HG02840 (cell line): Measurements from ENCODE around the gene ZNF441.
"Not testable (repeated sequence)": the region's sequence is repeated elsewhere in the genome, so short reads cannot be mapped to it uniquely, and the experiment has no call there.

Source experiments
- ATAC-seq: cut with Tn5 transposase; IDR thresholded peaks from one replicate; pipeline ENCODE4 v1.9.1; 2021; ENCODE audit warnings: mild to moderate bottlenecking, moderate library complexity, moderate number of reproducible peaks; ENCODE audit not compliant: unreplicated experiment, low FRiP score

ZNF441 gene

DNA sequence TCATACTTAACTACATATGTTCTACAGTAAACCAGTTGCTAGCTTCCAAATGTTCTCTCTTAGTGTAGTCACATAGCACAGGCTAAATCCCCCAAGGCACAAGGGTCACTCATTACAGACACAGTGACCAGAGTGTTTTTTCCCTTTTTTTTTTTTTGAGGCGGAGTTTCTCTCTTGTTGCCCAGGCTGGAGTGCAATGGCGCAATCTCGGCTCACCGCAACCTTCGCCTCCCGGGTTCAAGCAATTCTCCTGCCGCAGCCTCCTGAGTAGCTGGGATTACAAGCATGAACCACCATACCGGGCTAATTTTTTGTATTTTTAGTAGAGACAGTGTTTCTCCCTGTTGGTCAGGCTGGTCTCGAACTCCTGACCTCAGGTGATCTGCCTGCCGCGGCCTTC lies 9.9 kb downstream of the ZNF441 start:
- not testable (repeated sequence) for ATAC-seq

DNA sequence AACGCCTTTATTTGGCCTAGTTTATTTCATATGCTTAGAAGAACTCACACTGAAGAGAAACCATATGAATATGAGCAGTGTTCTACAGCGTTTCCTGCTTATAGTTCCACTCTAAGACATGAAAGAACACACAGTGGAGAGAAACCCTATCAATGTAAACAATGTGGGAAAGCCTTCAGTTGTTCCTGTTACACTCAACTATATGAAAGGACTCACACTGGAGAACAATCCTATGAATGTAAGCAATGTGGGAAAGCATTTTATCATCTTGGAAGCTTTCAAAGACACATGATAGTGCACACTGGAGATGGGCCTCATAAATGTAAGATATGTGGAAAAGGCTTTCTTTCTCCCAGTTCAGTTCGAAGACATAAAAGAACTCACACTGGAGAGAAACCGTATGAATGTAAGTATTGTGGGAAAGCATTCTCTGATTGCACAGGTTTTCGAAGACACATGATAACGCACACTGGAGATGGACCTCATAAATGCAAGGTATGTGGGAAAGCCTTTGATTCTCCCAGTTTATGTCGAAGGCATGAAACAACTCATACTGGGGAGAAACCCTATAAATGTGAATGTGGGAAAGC lies 13.7 kb downstream of the ZNF441 start:
- ATAC-seq: no peak

DNA sequence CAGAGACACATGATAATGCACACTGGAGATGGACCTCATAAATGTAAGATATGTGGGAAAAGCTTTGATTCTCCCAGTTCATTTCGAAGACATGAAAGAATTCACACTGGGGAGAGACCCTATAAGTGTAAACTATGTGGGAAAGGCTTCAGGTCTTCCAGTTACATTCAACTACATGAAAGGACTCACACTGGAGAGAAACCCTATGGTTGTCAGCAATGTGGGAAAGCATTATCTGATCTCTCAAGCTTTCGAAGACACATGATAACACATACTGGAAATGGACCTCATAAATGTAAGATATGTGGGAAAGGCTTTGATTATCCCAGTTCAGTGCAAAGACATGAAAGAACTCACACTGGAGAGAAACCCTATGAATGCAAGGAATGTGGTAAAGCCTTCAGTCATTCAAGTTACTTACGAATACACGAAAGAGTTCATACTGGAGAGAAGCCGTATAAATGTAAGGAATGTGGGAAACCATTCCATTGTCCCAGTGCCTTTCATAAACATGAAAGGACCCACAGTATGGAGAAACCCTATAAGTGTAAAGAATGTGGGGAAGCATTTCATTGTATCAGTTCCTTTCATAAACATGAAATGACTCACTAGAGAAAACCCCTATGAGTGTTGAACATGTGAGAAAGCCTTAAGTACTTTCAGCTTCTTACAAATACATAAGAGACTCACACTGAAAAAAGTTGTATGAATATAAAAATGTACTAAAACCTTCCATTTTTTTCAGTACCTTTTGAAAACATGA lies 14.7 kb downstream of the ZNF441 start:
- ATAC-seq: no peak

DNA sequence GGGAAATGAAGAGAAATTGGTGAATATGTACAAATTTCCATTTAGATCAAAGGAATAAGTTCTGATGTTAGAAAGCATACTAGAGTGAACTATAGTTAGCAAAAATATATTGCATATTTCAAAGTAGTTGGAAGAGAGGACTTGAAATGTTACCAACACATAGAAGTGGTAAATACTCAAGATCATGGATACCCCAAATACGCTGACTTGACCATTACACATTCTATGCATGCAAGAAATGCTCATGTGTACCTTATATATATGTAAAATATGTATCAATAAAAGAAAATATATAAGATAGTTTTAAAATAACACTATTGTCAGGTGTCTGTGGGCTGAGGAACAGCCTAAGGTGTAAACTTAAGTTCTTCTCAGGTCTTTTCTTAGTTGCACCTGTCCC lies 17.0 kb downstream of the ZNF441 start:
- ATAC-seq: no peak

DNA sequence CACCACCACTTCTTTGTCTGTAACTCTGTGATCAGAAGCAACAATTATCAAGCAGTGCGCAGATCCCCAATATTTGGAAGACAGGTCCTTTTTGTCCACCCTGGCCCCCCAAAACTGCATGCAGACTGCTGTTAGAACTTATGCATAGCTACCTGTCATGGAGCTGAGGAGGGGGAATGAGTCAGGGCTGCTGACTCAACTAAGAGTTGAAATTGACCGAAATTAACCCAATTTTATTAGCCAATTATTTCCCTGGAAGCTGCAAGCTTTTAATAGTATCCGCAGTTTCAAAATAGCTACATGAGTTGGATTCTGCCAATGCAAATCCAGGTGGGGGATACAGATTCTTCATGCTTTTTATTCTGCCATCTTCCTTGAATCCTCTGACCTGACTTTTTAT lies 17.6 kb downstream of the ZNF441 start:
- ATAC-seq: no peak

DNA sequence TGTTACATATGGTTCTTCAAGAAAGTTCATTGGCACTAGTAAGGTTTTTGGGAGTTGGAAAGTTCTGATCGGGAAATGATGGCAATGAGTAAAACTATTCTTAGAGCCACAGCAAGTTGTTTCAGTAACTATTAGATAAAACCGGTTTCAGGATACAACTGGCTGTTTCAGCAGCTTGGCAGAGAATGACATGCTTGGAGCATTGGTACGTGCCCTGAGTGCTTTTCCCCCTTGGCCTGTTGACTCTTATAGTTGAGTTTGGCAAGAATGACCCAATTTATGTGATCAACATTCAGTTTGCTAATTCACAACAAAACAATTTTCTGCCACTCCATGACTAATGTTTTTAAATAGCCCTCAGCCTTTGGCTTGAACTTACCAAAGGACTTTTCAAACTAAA lies 20.7 kb downstream of the ZNF441 start:
- no peak for ATAC-seq

DNA sequence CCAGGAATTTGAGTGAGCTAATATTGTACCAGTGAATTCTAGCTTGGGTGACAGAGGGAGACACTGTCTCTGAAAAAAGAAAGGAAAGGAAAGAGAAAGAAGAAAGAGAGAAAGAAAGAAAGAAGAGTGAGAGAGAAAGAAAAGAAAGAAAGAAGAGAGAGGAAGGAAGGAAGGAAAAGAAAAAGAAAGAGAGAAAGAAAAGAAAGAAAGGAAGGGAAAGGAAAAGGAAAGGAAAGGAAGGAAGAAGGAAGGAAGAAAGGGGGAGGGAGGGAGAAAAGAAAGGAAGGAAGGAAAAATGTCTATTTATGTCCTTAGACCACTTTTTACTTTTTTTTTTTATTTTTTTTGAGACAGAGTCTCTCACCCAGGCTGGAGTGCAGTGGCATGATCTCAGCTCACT lies 26.1 kb downstream of the ZNF441 start:
- no peak for ATAC-seq

DNA sequence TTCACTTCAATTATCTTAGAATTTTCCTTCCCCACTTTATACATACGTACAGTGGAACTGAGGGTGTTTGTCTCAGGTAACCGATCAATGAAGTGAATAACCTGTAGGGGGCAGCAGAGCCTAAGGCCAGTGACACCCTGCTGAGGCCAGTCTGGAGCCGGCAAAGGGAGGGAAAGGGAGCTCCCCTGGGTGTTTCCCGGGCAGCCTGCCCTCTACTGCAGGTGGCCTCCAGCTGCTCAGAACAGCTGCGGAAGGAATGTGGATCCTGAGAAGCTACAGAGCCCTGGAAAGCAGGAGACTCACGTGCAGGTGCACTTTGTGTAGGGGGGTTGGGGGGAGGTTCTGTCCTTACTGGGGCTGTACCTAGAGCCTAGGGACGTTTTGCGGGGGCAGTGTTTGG lies 30.7 kb downstream of the ZNF441 start:
- no peak for ATAC-seq

DNA sequence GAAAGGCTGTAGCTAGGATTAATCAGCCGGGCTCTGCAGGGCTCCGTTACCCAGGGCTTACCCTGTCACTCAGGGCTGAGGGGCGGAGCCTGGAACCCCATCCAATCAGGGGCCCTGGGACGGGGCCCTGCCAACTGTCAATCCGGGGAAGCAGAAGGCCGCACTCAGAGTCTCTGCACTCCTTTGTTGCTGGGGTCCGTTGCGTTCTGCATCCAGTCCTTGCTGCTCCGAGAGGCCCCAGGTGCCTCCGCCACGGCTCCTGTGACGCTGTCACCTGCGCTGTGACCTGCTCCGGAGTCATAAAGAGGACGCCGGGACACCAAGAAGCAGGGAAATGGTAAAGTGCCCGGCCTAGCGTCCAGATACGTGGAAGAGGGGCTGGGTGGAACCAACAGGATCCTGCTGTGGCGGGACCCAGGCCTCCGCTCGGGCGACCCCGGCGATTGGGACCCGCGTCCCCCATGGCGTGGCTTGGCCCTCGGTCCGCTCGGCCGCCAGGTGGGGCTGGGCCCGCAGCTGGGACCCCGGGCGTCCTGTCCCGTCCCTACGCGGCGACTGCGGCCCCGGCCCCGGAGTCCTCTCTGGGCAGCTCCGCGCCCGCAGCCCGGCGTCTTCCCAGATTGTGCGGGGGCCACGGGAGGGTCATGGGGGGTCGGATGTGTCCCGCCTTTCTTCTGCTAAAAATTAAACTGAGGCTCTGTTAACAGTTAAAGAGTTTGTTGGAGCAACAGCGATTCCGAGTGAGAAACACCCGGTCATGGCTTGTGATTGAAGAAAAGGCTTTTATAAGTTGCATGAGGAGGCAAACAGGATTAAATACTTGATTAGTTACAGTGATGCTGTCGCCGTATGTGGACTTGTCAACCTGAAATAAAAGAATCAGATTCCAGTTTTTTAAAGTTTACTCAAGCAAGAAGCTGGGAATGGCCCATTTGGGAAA lies 31.9 kb downstream of the ZNF441 start, which contains the start of gene ZNF491:
ZNF491 (plus strand) TSS at position 133 of the 940 bp plus-strand sequence. CDS start 7,431 bp downstream, outside the sequence.
- ATAC-seq: peak; percentile 80

DNA sequence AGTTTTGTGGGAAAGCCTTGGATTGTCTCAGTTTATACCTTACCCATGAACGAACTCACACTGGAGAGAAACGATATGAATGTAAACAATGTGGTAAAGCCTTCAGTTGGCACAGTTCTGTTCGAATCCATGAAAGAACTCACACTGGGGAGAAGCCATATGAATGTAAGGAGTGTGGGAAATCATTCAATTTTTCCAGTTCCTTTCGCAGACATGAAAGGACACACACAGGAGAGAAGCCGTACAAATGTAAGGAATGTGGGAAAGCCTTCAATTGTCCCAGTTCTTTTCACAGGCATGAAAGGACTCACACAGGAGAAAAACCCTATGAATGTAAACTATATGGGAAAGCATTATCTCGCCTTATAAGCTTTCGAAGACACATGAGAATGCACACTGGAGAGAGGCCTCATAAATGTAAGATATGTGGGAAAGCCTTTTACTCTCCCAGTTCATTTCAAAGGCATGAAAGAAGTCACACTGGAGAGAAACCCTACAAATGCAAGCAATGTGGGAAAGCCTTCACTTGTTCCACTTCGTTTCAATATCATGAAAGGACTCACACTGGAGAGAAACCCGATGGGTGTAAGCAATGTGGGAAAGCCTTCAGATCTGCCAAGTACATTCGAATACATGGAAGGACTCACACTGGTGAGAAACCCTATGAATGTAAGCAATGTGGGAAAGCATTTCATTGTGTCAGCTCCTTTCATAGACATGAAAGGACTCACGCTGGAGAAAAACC lies 39.7 kb downstream of the ZNF441 start:
- ATAC-seq: no peak

DNA sequence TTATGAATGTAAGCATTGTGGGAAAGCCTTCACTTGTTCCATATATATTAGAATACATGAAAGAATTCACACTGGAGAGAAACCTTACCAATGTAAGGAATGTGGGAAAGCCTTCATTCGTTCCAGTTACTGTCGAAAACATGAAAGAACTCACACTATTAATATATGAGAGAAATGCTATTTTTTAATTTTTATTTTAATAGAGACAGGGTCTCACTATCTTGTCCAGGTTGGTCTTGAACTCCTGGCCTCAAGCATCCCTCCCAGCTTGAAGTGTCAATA lies 40.2 kb downstream of the ZNF441 start:
- no peak for ATAC-seq

DNA sequence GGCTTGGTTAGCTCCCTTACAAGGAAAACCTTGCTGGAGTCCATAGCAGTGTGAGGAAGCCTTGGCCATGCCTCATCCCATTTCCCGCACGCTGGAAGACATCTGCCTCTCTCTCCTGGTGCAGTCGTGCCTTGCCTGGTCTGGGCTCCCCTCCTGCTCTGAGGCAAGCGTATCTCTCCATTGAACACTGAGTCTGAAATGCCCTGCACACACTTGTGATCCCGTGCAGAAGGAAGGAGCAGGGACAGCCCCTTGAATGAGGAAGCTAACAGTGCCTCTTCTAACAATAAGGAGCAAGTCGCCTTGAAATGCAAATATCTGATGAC lies 46.9 kb downstream of the ZNF441 start:
- no peak for ATAC-seq

DNA sequence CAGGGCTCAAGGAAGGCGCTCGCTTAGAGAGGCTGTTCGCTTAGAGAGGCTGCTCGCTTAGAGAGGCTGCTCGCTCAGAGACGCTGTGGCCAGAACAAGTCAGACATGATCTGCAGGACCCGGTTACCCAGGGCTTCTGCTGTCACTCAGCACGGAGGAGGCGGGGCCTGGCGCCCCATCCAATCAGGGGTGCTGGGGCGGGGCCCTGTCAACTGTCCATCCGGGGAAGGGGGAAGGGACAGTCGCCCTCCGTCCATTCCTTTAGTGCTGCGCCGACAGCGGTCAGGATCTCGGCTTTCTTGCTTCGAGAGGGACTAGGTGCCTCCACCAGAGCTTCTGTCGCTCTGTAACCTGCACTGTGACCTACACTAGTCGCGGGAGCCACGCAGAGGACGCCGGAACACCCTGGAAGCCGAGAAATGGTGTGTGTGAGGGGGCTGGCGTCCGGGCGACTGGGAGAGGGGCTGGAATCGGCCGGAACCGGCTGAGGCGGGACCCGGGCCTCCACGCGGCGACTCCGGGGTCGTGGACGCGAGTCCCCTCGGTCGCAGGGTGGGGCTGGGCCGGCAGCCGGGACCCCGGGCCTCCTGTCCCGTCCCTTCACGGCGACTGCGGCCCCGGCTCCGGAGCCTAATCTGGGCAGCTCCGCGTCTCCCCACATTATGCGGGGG lies 47.4 kb downstream of the ZNF441 start, which contains the start of gene ZNF440:
ZNF440 (plus strand) TSS at position 245 of the 671 bp plus-strand sequence; CDS start at position 420, 175 bp downstream.
- peak; percentile 99 for ATAC-seq

DNA sequence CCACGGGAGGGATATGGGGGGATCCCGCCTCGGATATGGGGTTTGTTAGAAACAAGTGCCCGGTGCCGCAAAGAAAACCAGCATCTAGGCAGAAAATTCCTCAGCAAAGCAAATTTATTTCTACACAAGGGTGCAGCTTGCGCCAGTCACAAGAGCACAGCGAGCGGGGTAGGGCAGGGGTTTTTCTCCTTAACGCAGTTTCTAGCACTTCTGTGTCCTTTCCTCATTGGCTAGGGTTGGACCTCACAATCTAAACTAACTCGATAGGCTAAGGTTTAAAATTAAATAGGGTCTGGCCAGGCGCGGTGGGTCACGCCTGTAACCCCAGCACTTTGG lies 47.9 kb downstream of the ZNF441 start:
- no peak for ATAC-seq

DNA sequence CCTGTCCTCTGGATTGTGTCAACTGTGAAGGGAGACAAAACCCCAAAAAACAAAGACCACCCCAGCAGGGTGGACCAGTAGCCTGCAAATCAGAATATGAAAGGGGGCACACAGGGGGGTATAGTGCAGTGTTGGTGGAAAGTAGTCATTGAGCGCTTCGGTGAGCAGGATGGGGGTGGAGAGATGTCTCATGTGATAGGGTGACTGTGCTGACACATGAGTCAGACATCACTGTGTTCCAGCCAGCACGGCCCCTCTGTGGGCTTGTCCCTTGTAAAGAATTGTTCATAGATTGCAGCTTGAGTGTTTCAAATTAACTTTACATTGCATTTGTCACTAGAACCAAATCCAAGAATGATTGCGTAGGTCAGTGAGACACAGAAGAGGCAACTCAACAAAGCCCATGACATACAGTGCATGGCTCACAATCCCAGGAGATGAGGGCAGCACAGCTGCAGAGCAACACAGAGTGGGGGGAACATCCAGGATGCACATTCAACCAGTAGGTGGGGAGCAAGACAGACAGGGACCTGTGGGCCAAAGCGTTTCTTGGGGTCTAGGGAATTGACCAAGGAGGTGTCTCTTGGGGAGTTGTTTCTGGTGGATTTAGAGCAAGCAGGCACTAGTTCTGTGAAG lies 54.8 kb downstream of the ZNF441 start:
- no peak for ATAC-seq

DNA sequence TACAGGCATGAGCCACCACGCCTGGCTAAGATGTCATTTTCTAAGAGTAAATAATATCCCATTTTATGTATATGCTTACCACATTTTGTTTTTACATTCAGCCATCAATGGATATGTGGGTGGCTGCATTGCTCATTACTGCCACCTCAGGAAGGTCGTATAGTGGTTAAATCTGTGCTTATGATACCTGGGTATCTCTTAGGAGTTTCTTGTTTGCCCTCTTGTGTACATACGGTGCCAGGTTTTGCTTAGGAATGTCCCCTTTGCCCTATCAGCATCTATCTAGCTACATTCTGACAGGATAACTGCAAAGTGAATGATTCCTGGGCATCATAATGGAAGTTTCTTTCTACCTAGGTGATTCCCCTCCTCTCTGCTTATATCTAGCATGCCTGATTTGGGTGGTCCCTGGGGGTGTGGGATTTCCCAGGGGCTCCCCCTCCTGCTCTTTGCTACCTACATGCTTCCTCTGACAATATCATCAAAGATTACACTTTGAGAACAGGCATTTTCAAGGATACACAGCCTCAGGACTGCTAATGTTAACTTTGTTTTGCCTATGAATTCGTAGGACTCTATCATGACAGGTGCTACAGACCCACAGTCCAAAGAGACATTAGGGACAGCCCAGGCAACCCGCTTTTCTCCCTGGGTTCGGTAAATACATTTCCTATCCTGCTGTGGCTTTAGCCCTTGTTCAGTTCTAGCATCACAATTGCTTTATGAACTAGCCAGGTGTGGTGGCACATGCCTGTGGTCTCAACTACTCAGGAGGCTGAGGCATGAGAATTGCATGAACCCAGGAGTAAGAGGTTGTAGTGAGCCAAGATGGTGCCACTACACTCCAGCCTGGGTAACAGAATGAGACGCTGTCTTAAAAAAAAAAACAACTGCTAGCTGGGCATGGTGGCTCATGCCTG lies 62.4 kb downstream of the ZNF441 start:
- not testable (repeated sequence) for ATAC-seq

DNA sequence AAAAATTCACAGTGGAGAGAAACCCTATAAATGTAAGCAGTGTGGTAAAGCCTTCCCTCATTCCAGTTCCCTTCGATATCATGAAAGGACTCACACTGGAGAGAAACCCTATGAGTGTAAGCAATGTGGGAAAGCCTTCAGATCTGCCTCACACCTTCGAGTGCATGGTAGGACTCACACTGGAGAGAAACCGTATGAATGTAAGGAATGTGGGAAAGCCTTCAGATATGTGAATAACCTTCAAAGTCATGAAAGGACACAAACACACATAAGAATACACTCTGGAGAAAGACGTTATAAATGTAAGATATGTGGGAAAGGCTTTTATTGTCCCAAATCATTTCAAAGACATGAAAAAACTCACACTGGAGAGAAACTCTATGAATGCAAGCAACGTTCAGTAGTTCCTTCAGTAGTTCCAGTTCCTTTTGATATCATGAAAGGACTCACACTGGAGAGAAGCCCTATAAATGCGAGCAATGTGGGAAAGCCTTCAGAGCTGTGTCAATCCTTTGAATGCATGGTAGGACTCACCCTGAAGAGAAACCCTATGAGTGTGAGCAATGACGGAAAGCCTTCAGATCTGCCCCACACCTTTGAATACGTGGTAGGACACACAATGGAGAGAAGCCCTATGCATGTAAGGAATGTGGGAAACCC lies 65.6 kb downstream of the ZNF441 start:
- no peak for ATAC-seq

DNA sequence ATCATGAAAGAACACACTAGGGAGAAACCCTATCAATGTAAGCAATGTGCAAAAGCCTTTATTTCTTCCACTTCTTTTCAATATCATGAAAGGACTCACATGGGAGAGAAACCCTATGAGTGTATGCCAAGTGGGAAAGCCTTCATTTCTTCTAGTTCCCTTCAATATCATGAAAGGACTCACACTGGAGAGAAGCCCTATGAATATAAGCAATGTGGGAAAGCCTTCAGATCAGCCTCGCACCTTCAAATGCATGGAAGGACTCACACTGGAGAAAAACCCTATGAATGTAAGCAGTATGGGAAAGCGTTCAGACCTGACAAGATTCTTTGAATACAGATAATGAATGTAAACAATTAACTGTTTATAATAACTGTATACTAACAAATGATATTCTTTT lies 66.7 kb downstream of the ZNF441 start:
- no peak for ATAC-seq
